HG02943 (cell line): ENCODE measurements around the gene SIRPA.

Experiments
- ATAC-seq: cut with Tn5 transposase; IDR thresholded peaks from one replicate; pipeline ENCODE4 v1.9.1; 2021; ENCODE audit warnings: mild to moderate bottlenecking, low read depth, moderate library complexity; ENCODE audit not compliant: unreplicated experiment

Gene SIRPA

GRCh38 chr20:1885940-1886693 is 9.1 kb upstream of the SIRPA start:
- no peak for ATAC-seq

DNA sequence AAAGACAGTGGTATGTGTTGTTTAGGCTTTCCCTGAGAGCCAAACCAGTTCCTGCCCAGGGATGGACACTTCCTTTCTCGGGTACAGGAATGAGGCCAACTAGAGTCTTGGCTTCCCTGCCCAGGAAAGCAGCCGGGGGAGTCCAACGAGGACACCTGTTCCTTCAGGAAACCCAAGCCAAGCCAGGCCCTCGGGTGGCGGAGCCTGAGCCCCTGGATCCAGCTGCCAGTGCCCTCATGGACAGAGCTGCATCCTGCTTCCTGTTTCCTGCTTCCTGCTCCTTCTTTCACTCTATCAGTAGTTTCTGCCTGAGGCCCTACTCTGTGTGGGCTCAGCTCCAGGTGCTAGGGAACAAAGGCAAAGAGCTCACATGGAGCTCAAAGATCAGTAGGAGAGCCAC is 7.9 kb upstream of the SIRPA start:
- ATAC-seq, result no peak

GRCh38 chr20:1887756-1888155 is 7.5 kb upstream of the SIRPA start:
- no peak for ATAC-seq

DNA sequence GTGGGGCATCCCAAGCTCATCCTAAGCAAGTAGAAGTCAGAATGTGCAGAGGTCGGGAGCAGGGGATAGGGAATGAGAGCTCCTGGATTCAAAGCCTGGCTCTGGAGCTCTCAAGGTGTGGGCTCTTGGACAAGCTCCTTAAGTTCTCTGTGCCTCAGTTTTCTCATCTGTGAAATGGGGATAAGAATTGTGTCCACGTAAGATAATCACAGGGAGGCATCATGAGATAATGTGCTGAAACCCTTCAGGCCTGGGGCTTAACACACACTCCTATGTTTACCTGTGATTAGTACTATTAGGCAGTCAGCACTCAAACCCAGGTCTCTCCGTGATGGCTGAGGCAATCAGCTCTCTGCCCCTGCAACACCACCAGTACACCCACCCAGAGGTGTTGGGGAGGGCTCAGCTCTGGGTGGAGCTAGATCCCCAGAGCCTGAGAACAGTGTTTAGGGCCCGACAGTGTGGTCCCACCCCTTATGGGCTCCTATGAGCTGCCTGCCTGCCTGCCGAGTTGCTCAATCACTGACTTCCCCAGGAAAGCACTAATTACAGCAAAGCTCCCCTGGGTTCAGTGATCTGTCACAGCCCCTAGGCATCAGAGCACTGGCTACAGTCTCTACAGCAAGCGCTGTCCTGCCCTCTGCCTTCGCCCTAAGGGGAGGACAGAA is 6.3 kb upstream of the SIRPA start:
- ATAC-seq, result no peak

- ATAC-seq, result no peak
Measured at GRCh38 chr20:1890469-1891262, 4.5 kb upstream of the SIRPA start.

- ATAC-seq, result no peak
Measured at GRCh38 chr20:1891263-1892118, 3.7 kb upstream of the SIRPA start.

- no peak for ATAC-seq
Measured at GRCh38 chr20:1892119-1892385, 3.2 kb upstream of the SIRPA start.

- no peak for ATAC-seq
Measured at GRCh38 chr20:1893721-1894470, 1.3 kb upstream of the SIRPA start.

DNA sequence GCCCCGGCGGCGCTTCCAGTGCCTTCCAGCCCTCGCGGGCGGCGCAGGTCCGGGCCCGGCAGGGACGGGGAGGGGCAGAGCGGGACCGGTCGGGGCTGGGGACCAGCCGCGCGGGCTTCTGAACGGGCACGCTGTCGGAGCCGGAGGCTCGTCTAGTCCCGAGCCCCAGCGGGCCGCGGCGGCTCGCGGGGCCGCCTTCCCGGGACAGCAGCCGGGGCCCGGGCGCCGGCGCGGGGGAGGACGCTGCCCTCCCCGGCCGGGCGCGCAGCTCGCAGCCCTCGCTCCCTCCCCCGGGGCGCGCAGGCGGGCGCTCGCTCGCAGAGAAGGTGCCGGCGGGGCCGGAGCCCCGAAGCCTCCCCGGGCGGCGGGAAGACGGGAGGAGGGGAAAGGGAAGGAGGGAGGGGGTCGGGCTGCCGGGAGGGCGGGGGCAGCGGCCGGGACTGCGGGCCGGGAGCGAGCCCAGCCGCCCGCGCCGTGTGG is 696 bp upstream of the SIRPA start:
- no peak for ATAC-seq

DNA sequence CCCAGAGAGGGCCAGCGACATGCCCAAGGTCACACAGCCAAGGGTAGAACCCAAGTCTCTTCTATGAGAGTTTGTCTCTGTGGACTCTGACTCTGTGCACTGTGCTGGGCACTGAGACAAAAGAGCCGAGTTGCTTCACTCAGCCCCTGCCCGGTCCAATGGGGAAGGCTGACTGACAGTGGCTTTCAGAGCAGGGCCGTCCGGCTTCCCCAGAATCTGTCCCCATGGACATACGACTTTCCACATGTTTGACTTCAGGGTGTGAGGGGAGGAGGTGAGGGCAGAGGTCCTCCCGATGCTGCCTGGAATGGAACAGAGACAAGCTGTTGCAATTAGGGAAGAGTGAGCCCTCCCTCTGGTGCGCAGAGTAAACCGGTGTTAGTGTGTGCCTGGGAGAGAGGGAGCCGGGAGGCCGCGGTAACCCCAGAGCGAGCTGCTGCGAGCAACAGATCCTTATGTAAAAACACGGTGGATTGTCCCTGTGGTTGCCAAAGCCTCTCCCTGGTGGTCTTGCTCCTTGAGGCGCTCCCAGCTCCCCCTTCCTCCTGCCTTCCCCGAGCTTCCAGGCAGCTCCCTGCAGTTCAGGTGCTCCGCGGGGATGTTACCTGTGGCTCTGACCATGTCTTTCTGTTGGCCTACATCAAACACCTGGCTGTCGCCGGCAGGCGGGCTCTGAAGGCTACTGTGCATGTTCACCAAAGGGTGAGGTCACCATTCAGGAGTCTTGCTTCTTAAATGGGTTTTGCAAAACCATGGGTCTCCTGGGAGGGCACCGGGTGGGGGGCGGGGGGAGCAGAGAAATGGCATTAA is 672 bp downstream of the SIRPA start:
- ATAC-seq, result no peak

DNA sequence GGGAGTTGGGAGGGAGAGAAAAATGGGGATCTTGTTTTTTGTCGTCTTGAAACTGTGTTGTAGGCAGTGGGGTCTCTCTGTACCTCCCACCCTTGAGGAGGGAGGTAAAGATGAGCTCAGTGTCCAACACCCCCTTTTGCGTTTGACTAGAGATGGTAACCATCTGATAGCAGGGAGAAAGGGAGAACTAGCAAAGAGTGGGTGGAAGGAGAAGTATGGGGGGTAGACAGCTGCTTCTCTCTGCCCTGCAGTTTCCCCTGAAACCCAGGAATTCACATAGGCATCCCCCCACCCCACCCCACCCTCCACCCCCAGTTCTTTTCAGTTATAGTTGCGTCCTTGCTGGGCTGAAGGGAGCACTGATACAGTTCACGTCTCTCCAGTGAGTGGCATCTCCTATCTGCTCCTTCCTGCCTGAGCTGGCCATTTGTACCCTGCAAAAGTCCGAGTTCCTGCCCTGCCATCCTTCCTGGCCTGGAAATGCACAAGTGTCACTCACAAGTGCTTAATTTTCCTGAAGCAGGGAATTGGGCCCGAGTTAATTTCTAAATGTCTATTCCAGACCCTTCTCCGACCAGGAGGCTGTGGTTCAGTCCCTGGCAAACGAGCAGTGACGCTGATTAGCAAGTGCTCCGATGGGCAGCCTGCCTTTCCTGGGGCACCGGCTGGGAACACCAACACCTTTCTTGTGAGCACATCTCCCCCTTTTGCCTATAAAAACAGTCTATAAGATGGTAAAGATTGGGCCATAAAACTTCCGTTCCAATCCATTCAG is 1.5 kb downstream of the SIRPA start:
- no peak for ATAC-seq

DNA sequence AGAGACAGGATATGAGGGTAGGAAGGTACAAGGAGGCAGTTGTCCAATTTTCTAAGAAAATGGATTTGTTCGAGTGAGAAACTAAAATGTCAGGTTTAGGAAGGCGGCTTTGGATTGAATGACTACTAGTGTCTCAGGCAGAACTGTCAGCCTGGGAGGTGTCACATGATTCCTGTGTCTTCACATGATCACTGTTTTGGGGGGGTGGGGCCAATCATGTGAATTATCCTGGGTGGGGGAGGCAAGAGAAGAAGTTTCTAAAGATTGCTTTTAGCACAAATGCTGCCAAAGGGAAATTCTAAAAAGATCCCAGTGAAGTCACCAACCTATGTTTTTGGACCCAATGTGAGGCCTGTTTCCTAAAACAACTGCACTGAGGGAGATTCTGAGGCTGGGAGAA is 2.3 kb downstream of the SIRPA start:
- no peak for ATAC-seq

DNA sequence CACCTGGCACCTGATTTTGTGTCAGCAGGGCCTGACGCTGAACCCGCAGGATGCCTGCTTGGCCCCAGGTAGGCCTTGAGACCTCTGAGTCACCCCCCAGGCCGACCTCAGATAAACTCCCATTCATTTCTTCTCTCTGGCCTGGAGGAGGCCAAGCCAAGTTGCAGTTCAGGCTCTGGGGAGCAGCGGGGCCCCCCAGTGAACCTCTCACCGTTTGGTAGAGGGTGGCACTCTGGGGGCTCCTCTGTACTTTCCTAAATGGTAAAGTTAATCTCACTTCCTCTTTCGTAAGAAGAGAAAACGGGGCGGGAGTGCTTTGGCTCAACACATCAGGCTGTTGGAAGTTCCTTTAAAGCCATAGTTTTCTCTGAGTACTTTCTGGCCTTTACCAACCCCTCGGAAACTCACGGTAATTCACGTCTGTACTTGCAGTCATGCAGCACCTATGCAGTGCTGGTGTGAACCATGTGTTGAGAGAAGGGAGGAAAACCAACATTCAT is 2.8 kb downstream of the SIRPA start:
- ATAC-seq, result peak; percentile 49

- ATAC-seq, result no peak
Measured at GRCh38 chr20:1898482-1899240, 3.5 kb downstream of the SIRPA start.

GRCh38 chr20:1899241-1899525 is 4.0 kb downstream of the SIRPA start:
- ATAC-seq, result no peak

DNA sequence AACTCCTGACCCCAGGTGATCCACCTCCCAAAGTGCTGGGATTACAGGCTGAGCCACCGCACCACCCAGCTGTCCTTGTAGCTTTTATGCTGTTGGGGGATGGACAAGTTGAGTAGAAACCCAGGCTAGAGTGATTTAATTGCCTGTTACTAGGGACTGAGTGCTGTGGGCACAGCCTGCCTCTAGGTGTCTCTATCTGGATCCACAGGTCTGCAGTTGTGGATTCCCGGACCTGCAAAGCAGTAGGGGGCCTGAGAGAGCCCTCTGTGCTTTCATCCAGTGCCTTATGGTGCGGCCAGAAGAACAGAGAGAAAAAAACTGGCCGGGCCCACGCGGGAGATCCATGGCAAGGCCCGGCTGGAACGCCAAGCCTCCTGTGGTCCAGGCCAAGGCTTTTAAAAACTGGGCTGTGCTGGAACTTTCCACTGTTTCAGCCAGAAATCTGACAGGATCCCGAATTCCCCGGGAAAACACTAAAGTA is 5.2 kb downstream of the SIRPA start:
- no peak for ATAC-seq

DNA sequence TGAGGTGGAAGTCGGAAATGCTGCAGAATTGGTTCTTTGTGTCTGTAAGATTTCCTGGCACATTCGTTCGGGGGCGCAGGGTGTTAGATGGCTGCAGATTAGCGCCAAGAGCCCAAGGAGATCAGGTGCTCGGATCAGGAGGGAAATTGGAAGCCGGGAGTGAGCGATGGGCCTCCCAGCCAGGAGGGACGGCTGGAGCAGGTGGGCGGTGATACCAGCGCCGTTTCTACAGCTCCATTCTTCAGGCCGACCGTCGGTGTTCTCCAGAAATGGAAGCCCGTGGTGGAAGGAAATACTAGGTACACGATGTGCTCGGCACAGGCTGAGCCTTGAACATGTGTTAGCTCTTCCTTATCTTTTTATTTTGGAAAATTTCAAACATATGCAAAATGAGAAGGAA is 6.5 kb downstream of the SIRPA start:
- ATAC-seq, result no peak

DNA sequence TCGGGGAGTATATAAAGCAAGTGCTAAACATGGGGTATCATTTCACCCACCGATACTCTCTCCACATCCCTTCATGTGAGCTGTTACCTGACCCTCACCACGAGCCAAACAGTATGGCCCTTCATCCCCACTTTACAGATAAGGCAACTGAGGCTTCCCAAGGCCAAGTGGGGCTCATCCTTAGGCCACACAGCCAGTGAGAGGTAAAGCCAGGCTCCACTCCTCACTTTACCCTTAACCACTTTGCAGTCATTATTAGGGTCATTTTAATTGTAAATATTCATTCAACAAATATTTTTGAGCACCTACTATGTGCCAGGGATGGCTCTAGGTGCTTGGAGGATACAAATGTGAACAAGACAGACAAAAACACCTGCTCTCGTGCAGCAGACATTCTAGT is 7.0 kb downstream of the SIRPA start:
- ATAC-seq, result no peak
